ENCODE data around the gene S1PR2.
"Not testable (repeated sequence)": the region's sequence is repeated elsewhere in the genome, so short reads cannot be mapped to it uniquely, and the experiment has no call there.

S1PR2 gene

DNA sequence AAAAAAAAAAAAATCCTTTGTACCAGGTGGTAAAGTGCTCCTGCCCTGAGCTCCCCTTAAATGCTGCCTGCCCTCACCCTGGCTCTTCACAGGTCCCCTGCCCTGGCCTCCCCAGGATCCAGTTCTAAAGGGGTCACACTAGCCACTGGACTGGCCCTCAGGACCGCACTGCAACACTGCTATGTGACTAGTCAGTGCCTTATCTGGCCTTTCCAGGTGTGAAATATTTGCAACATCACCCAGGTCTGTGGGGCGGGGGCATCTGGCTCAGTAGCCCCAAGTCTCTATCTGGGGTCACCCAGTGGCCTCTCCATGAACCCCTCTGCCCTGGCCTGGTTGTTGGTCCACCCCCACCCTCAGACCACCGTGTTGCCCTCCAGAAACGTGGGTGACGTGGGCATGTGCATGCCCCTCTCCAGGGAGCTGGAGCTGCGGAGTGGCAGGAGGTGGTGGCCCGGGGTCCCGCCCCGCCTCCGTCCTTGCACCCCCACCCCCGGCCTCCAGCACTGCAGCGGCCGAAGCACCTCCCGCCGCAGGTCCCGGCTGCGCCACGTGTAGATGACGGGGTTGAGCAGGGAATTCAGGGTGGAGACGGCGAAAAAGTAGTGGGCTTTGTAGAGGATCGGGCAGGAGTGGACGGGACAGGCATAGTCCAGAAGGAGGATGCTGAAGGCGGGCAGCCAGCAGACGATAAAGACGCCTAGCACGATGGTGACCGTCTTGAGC, 7.5 kb downstream of the S1PR2 start:
- no peak for DNase-seq

DNA sequence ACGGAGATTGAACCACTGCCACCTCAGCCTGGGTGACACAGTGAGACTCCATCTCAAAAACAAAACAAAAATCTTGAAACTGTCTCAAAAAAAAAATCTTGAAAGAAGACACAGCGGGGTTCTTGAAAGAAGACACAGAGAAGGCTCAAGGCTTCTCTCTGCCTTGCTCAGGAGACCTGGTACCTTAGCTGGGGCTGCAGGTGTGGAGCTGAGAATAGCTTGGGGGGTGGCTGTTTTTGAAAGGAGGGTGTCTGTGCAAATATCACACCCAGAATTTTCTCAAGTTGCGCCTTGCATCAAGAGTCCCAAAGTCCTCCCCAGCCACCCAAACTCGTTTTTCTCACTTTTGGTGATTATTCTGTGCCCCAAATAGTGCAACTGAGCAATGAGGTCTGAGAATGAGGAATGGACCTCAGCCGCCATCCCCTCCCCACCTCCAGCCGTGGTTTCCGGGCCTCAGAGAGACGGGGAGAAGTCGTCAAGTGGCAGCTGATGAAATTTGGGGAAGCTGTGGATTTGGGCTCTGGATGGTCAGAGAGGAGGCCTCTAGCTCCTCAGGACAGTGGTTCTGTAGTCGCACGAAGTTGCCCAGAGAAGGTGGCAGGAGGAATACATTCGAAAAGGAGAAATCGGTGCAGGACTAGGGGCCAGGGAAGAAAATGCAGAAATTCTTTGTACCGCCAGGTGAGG, 8.8 kb downstream of the S1PR2 start:
- DNase-seq = no peak

DNA sequence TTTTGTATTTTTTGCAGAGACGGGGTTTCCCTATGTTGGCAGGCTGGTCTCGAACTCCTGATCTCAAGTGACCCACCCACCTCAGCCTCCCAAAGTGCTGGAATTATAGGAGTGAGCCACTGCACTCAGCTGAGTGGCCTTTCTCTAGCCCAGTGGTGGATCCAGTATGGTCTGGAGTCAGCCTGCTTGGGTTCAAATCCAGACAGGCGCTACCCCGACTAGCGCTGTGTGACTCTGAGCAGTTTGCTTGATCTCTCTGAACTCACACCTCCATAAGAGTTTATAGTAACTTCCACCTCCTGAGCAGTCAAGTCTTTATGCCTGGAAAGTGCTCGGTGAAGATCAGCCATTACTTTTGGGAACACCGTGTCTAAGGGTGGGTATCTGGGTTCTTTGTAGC, 10.4 kb downstream of the S1PR2 start:
- no peak for DNase-seq

DNA sequence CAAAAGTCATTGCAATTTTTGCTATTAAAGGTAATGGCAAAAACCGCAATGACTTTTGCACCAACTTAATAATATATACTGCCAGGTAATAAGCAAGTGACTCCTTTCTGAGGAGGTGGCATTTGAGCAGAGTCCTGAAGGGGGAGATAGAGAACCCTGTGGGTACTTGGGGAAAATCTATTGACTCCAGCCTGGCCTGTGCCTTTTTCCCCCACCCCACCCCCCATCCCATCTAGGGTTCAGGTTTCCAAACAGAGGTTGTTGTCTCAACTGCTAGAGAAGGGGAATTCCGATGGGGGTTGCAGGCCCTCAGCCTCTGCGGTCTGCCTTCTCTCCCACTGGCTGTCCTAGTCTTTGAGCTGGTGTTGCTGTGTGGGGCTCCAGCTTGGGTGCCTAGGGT, 11.5 kb downstream of the S1PR2 start:
- peak; percentile 9 for DNase-seq

DNA sequence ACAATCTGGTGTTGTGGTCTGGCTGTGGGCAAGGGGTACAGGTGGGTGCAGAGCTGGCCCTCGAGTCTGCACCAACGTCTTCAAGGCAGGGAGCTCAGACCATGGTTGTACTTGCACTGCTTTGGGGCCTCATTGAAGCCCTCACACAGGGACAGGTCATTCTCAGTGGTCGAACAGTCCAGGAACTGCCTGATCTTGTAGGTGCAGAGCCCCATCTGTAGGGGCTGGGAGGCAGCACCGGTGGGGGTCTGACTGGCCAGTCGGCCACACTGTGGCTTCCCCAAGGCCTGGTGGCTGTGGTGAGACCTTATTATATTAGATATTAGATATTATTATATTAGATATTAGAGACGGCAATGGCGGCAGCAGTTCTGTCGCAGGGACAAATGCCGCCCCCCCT, 14.0 kb downstream of the S1PR2 start:
- no peak for DNase-seq

DNA sequence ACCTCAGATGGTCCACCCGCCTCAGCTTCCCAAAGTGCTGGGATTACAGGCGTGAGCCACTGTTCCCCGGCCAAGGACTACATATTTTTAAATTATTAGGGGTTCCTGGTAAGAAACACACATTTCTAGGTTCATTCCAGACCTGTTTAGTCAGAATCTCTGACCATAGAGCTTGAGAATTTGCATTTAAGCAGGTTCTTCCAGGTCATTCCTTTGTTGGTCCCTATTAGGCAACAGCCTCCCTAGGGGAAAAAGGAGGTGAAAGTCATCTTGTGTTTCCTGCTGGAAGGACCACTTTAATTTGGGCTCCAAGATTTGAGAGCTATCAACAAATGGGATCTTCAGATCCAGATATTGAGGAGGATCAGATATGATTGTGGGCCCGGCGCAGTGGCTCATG, 16.3 kb downstream of the S1PR2 start:
- DNase-seq = no peak

DNA sequence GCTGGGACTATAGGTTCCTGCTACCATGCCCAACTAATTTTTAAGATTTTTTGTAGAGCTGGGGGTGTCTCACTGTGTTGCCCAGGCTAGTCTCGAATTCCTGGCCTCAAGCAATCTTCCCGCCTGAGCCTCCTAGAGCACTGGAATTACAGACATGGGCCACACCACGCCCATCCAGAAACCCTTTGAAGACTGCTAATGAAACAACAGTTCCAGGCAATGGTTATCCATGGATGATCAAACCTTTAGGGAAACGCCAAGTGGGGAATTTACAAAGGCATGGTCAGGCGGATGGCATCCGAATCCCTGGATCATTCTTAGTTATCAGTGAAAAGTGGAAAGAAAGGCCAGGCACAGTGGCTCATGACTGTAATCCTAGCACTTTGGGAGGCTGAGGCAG, 19.4 kb downstream of the S1PR2 start:
- no peak for DNase-seq

DNA sequence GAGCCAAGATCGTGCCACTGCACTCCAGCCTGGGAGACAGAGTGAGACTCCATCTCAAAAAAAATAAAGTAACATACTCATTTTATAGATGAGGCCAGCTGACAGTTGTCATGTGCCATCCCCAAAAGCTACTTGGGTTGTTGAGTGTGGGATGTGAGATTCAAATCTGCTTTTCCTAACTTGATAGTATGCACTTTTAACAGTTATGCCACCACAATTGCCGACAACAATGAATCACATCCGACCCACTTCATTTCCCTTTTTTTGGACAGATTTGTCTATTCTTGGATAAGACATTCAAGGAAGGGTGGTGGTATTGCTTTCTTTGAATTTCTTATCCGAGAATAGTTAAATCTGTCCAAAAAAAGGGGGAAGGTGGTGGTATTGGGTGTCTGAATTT, 20.1 kb downstream of the S1PR2 start:
- no peak for DNase-seq

DNA sequence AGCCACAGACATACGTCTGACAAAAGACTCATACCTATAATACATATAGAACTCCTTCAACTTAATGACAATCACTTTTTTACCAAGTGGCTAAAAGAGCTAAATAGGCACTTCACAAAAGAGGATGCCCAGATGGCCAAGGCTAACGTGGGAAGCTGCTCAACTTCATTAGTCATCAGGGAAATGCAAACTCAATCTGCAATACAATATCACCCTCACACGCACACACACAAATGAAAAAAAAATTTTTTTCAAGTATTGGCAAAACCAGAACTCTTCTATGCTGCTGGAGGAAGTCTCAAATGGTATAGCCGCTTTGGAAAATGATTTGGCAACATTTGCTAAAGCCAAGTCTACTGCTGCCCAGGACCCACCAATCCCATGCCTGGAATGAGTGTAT, 21.8 kb downstream of the S1PR2 start:
- DNase-seq = no peak

DNA sequence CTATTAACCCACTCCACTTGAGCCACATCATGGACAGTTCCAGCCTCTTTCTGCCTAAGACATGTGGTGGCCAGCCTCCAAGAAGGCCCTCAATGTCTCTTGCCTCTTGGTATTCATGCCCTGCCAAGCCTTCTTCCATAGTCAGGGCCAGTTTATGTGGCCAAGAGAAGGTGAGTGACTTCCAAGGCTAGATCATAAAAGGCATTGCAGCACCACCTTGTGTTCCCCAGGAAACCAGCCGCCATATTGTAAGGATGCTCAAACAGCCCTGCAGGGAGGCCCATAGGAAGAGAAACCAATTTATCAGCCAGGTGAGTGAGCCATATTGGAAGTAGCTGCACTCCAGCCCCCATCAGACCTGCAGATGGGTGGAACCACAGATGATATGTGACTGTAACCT, 24.1 kb downstream of the S1PR2 start:
- no peak for DNase-seq

DNA sequence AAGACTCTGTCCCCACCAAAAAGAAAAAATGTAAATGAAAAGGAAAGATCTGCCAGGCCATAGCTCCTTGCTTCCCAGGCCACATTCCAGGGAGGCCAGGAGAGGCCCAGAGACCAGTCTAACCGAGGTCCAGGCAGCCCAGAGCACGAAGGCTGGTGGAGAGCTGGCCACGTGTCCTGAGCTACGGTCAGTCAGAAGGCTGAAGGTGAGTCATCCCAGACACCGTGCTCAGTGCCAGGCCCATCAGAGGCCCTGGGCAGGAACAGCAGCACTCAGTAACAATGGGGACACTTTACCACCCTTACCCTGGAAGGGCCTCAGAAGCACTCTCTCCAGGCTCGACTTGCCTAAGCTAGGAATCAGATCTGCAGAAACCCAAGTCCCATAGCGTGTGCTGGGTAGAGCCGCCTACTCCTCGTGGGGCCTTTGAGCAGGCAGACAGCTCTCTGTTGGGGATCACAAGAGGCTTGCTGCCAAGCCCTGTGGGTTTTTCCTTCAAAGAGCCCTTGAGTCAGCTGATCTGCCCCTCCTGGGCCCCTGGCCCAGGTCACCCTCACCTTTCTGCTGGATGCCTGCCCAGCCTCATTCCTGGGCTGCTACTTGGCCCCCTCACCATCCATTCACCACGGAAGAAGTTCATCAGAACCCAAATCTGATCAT, 24.8 kb downstream of the S1PR2 start:
- DNase-seq = no peak

DNA sequence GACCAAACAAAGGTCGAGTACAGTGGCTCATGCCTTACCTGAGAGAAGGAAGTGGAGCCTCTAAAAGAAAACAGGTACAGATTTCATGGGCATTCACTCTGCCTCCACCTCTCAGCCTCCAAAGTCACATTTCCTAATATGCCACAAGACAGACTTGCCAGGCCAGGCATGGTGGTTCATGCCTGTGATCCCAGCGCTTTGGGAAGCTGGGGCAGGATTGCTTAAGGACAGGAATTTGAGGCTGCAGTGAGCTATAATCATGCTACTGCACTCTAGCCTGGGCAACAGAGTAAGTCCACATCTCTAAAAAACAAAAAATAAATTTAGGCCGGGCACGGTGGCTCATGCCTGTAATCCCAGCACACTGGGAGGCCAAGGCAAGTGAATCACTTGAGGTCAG, 25.5 kb downstream of the S1PR2 start:
- DNase-seq = no peak

DNA sequence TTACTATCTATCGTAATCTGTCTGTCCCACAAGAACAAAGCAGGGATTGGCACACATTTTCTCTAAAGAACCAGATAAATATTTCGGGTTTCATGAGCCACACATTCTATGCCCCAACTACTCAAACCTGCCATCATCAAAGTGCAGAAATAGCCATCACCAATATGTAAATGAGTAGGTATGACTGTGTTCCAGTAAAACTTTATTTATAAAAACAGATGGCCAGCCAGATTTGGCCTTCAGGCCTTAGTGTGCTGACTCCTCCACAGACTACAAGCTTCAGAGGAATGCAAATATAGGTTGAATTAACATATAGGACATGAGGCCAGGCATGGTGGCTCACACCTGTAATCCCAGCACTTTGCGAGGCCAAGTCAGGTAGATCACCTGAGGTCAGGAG, 27.4 kb downstream of the S1PR2 start:
- DNase-seq = no peak

DNA sequence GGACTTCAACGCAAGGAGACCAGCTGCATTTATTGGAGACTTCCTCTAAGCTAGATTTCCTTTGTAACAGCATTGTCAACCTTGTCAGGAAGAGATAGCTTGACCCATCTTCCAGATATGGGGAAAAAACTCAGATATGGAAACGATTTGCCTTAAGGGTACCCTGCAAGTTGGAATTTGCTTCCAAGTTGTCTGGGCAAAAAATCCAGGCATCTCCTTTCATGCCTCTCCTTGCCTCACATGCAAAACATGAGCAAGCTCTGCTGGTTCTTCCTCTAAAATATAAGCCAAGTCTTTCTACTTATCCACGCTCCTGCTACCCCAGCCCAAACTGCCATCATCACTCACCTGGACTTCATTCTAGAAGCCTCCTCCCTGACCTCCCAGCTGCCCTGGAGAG, 30.0 kb downstream of the S1PR2 start:
- DNase-seq = no peak

DNA sequence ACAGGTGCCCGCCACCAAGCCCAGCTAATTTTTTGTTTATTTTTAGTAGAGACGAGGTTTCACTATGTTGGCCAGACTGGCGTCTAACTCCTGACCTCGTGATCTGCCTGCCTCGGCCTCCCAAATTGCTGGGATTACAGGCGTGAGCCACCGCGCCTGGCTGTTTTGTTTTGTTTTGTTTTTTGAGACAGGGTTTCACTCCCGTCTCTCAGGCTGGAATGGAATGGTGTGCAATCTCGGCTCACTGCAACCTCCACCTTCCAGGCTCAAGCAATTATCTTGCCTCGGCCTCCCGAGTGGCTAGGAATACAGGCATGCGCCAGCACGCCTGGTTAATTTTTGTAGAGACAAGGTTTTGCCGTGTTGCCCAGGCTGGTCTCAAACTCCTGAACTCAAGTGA, 31.0 kb downstream of the S1PR2 start:
- DNase-seq = not testable (repeated sequence)

DNA sequence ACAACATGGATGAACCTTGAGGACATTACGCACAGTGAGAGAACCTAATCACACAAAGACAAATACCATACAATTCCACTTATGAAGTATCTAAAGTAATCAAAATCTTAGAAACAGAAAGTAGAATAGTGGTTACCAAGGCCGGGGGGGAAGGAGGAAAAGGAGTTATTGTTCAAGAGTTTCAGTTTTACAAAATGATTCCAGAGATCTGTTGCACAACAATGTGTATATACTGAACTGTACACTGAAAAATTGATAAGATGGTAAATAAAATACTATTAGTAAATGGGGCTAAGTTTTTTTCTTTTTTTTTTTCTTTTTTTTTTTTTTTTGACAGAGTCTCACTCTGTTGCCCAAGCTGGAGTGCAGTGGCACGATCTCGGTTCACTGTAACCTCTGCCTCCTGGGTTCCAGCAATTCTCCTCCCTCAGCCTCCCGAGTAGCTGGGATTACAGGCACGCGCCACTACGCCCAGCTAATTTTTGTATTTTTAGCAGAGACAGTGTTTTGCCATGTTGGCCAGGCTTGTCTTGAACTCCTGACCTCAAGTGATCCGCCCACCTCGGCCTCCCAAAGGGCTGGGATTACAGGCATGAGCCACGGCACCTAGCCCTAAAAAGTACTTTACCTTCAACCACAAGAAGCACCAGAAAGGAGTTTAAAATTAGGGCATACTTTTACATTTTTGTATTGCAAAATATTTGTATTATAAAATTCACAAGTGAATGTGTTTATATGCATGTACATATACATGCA, 32.1 kb downstream of the S1PR2 start:
- DNase-seq = not testable (repeated sequence)

DNA sequence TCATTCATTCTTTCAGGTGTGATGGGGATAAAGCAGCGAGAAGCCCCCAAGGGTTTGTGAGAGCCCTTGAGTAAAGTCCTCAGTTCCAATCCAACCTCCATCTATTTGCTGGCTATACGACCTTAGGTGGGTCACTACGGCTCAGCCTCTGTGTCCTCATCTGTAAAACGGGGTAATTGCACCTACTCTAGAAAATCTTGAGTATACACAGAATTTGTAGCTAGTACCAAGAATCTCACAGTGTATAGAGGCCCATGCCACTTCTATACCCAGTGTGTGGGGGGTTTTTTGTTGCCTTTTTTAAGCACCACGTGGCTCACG, 36.0 kb downstream of the S1PR2 start:
- DNase-seq = no peak

DNA sequence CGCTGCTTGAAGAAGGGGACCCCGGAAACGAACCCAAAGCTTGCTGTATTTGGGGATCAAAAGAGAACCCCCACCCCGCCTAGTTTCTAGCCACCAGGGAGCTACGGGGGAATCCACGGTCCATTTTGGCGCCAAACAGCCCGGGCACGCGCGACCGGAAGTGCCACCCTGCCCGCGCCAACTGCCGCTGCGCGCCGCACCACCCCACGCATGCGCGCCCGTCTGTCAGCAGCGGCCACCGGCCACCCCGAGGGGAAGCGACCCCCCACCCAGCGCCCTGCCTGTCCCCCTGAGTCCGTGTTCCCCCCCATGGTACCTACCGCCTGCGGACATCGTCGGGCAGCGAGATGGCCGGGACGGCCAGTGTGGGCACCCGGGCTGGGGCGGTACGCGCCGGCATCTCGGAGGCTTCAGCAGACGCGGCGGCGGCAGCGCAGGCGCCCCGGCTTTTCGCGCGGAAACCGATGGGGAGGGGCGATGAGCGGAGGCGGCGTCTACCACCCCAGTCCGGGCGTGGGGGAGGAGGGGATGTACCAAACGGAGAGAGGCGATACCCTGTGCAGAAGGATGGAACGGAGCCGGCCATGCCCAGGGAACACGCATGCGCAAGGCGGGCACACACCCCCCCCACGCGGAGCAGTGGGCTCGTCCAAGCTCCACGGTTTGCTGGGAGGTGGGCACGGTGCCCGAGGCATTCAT, 36.5 kb downstream of the S1PR2 start, which contains the start of gene DNMT1:
TSS of gene DNMT1 (minus strand) at position 454 of the 699 bp plus-strand sequence. CDS start at position 400, 54 bp downstream.
- peak; percentile 96 for DNase-seq

DNA sequence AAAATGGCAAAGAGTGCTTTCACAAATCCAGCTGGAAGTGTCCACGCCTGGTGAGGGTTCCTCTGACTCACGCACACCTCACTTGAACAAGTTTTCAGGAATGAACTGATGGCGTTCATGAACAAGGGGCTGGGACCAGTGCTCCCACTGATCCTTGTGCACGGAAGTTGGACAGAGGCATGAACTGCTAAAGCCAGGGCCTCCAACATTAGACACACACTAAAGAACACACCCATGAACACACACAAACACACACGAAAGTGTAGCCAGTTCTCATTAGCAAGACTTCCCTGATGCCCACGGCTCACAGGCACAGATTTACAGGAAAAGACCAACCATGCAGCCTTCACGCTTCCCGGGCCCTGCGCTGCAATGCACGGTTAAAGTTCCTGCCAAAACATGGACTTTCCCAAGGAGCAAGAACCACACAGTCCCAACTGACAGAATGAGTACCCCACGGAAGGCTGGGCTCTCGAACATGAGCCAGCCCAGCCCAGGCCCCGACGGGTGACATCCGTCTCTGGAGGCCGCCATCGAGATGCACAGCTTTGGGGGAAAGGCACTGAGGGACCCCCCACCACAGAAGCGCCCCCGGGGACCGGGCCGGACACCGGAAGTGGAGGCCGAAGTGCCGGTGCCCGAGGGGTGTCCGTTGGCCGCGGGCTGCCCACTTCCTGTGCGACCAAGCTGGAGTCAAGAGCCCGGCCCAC, 37.2 kb downstream of the S1PR2 start:
- DNase-seq = no peak

DNA sequence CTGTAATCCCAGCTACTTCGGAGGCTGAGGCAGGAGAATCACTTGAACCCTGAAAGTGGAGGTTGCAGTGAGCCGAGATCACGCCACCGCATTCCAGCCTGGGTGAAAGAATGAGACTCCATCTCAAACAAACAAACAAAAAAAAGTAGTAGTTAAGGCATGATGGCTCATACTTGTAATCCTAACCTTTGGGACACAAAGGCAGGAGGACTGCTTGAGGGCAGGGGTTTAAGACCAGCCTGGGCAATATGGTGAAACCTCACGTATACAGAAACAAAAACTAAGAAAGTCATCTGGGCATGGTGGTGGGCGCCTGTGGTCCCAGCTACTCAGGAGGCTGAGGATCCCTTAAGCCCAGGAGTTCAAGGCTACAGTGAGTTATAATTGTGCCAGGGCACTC, 38.2 kb downstream of the S1PR2 start:
- no peak for DNase-seq

DNA sequence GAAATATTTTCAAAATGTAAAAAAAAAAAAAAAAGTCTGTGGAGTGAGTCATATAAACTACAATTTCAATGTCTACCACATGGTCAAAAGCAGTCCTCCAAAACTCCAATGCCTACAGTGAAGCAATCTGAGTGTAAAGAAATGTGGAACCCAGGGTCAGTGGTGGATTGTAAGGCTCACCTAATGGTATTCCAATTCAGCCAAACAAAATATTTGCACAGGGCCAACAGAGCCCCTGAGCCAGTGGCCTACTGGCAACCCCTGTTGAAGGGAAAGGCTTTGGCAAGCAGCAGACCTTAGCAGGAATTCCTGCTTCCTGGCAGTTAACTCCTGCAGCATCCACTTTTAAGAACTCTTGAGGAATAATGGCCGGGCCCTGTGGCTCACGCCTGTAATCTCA, 39.8 kb downstream of the S1PR2 start:
- DNase-seq = no peak

DNA sequence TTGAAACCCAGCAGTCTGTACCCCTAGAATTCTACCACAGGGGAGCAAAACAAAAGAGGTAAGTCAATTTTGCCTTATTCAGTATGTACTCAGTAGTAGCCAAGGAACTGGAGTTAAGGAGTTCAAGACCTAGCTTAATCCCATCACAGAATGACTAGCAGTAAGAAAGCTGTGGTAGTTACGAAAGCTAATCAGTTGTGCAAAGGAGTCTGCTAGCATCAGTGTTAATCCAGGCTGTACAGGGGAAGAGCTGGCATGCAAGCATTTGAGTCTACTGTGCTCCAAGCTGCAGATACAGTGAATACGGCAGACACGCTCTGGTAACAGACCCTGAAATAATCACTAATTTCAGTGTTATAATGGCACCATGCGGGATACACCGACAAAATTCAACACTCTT, 41.1 kb downstream of the S1PR2 start:
- no peak for DNase-seq

Data from activated effector memory CD4-positive, alpha-beta T cell treated with Interleukin-2 at 50 U/mL for 16 hours (primary cell).